ENCODE measurements around the gene PCGF2.

Gene PCGF2

DNA sequence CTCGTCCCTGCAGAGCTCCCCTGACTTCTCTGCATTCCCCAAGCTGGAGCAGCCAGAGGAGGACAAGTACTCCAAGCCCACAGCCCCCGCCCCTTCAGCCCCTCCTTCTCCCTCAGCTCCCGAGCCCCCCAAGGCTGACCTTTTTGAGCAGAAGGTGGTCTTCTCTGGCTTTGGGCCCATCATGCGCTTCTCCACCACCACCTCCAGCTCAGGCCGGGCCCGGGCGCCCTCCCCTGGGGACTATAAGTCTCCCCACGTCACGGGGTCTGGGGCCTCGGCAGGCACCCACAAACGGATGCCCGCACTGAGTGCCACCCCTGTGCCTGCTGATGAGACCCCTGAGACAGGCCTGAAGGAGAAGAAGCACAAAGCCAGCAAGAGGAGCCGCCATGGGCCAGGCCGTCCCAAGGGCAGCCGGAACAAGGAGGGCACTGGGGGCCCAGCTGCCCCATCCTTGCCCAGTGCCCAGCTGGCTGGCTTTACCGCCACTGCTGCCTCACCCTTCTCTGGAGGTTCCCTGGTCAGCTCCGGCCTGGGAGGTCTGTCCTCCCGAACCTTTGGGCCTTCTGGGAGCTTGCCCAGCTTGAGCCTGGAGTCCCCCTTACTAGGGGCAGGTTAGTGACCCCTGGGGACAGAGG, 31.6 kb downstream of the PCGF2 start:
- DNase-seq: no peak

DNA sequence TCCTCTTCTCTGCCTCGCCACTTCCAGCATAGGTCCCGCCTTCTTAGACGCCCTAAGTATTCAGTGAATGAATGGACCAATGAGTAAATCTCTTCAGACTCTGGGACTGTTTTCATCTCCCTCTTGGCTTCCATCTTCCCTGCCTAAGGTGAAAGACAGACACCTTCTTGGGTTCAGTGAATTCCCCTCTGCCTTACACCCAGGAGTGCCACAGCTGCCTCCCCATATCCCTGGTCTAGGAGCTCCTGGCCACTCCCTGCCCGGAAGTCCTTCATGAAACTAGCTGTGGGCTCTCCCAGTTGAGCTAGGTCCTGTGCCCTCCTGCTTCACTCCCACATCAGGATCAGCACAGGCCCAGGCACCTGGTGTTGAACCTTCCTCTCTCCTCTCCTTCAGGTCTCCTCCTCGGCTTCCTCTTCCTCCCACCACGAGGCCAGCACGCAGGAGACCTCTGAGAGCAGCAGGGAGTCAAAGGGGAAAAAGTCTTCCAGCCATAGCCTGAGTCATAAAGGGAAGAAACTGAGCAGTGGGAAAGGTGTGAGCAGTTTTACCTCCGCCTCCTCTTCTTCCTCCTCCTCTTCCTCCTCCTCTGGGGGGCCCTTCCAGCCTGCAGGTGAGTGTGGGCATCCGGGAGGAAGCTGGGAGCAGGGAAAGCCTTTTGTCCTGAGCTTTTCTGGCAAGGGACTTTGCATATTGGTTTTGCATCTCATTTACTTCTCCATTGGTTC, 32.8 kb downstream of the PCGF2 start:
- no peak for DNase-seq

GRCh38 chr17:38713456-38714075, 34.6 kb downstream of the PCGF2 start:
- DNase-seq: no peak

DNA sequence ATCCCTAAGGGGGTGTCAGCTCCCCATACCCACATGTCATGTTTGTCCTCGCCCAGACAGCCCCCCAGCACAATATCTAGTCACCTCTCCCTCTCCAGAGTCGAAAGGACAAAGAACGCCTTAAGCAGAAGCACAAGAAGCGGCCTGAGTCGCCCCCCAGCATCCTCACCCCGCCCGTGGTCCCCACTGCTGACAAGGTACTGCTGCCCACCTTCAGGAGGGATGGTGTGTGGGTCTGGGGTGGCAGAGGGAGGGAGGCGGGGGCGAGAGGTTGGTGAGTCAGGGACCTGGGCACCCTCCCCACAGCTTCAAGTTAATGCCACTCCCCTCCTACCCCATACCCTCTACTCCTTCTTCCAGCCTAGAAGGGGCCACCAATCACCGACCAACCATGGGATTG, 35.5 kb downstream of the PCGF2 start:
- DNase-seq: no peak

DNA sequence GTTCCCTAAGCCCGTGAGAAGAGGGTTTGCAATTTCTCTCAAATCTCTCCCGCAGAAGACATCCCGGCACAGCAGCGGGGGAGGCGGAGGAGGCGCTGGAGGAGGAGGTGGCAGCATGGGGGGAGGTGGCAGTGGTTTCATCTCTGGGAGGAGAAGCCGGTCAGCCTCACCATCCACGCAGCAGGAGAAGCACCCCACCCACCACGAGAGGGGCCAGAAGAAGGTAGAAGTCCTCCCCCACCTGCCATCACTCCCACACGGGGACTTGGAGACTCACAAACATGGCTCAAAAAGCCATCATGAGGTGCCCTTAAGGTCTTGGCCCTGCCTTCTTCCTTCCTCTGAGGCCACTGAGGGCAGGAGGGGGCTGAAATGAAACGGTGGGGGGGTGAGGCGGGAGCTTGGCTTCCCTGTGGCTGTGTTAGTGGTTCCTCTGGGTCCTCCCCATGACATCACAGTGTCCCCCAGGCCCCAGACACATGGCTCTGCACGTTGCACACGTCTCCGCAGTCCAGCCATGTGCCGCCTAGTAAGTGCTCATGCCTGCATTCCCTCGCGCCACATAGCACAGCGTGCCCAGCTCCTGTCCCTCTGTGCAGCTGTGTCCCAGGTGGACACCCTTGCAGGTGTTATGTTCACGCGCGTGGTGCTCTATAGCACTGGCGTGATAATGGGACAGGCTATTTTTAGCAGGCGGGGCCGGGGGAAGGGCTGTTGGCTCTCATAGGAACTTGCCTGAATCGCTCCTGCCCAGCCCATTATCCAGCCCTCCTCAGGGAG, 36.2 kb downstream of the PCGF2 start:
- DNase-seq: no peak

DNA sequence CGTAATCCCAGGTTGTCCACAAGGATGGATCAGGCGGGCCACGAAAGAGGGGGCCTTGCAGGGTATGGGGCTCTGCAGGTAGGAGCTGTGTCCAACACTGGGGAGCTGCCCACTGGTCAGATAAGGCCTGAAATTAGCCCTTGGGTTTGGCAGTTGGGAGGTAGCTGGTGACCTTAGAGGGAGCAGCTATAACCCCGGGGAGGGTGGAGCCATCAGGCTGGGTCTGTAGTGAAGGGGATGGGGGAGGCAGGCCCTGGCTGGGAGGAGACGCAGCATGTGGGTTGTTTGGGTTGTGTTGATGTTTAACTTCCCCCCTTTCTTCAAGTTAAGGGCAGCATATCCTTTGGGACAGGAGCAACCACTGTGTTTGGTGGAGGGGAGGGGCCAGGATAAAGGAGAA, 37.2 kb downstream of the PCGF2 start:
- DNase-seq: no peak

DNA sequence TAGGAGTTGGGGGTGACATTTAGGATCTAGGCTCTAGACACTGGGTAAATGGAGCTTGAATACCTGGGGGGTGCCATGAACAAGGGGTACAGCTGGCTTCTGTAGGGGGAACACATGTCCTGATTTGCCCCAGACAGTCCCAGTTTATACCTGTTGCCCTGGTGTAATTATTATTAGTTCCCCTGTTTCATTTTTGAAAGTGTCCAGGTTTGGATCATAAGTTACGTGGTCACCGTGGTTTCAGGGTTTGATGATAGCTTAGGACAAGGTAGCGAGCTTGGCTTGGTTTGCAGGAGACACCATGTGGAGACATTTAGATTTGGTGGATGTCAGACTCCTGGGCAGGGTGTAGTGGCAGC, 37.6 kb downstream of the PCGF2 start:
- DNase-seq: no peak

- DNase-seq: no peak
Observed at GRCh38 chr17:38709864-38710603, 38.1 kb downstream of the PCGF2 start.

- DNase-seq: no peak
Observed at GRCh38 chr17:38709104-38709820, 38.9 kb downstream of the PCGF2 start.

DNA sequence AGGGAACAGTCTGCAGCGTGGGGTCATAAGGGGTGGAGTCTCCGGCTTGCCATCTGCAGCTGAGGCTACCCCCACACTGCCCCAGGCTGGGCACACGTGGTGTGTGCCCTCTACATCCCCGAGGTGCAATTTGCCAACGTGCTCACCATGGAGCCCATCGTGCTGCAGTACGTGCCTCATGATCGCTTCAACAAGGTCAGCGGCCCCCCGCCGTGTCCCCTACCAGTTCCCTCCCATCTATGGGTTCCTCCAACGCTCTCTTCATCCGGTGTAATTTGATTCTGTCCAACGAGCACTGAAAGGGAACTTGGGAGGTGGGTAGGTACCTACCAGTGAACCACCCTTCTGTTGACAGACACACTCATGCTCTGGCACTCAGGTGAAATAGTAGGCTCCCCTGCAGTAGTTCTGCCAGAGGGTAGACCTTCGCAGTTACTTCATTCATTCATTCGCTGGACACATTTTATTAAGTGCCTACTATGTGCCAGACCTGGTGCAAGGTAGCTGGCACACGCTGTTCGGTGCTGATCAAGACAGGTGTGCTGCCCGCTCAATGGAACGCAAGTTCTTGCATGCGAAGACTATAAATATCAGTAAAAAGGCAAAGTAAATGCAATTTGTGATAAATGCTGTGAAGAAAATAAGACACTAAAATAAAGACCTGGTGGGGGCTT, 40.3 kb downstream of the PCGF2 start:
- DNase-seq: no peak

- peak; percentile 46 for DNase-seq
Observed at GRCh38 chr17:38706505-38707216, 41.5 kb downstream of the PCGF2 start.

DNA sequence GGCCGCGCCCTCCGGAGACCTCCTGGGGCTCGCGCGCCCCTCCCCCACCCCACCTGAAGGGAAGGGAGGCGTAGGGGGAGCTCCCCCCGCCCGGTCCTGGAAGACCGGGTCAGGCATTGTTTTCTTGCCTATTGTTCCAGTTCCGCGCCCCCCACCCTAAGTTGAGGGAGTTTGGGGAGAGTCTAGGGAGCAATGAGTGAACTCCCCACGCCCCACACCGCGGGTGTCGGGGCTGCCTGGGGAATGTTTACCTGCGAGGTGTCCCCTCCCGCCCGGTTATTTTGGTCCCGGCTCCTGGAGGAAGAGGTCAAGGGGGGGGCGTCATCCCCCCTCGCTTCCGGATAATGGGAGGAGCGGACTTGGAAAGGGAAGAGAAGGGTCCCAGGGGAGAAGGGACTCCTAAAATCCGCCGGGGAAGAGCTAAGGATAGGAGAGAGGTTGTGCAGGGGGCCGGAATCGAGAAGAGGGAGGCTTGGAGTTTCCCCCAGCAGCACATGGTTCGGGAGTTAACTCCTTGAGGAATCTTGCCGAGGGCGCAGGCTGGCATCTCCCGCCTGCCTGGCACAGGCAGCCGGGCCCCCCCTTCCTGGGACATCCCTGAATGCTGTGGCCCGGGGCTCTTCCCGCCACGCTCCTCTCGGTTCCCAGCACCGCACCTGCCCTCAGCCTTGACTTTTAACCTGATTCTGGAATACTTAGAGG, 42.2 kb downstream of the PCGF2 start:
- no peak for DNase-seq

- DNase-seq: no peak
Observed at GRCh38 chr17:38705523-38705802, 42.7 kb downstream of the PCGF2 start.

DNA sequence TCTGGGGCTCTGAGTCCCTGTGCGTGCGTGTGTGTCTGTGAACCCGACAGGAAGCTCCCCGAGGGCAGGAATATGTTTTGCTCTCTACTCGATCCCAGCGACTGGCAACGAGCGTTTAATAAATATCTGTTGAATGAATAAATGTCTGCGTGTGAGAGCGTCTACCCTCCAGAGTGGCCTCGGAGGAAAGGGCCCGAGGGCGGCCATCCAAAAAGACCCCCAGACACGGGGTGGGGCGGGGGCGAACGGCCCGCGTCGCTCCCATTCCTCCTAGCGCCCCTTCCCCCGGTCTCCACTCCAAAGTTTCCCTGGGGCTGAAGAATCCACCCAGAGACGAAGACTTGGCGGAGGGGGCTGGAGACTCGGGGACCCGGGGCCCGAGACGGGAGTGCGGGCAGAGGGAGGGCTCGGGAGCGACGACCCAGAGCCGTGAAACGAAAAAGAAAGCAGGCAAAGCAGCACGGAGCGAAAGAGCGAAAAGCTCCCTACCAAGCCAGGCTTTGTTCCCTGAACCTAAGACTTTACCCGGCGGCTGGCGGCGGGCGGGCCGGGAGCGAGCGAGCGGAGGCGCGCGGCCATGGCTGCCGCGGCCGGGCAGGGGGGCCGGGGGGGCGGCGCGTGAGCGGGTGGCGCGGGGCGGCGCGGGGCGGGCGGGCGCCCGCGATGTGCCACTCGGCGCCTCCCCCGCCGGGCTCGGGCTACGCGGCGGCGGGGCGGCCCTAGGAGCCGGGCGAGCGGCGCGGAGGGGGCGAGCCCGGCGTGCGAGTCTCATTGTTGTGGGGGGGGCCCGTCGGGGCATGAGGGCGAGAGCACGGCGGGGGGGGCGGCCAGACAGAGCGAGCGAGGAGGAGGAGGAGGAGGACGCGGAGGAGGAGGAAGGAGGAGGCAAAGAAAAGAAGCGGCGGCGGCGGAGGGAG, 43.3 kb downstream of the PCGF2 start, which contains the start of gene MLLT6:
Gene MLLT6, plus strand, starts transcription at position 668 of the 917 bp plus-strand sequence. CDS start 360 bp downstream, outside the sequence.
- peak; percentile 68 for DNase-seq

GRCh38 chr17:38703742-38704605, 44.2 kb downstream of the PCGF2 start:
- peak; percentile 61 for DNase-seq

- DNase-seq: peak; percentile 56
Observed at GRCh38 chr17:38702916-38703741, 45.0 kb downstream of the PCGF2 start.
